Natural killer cell (primary cell): Measurements from ENCODE around the gene DCST1. TPM values are rescaled to one million over a fixed set of nuclear protein-coding genes. Genes with fewer than 3 reads are reported as not detected.
A peak's percentile ranks its signal among the peaks of the same experiment; 100 is the strongest.

ENCODE experiments used
- ATAC-seq, 3 donors: fragments of 150-1000 bp in 2 of 3; fragments of 200-7000 bp in 1 of 3; cut with Tn5 transposase; 1 replicate in 1 of 3; 2 replicates in 2 of 3; pipeline ENCODE4 v1.10.0; 2021; ENCODE audit warnings: mild to moderate bottlenecking in 2 of 3, moderate library complexity in 2 of 3
- DNase-seq, 2 donors: peaks; one replicate each; pipeline versions ENCODE4 v3.0.0 to v3.0.0-alpha.2; 2013 to 2021; ENCODE audit warnings: mixed read lengths in 1 of 2
- H3K27ac ChIP-seq: one replicate; pipeline ENCODE4 v1.5.1; 2013; ENCODE audit warnings: mild to moderate bottlenecking, low read length
- H3K27me3 ChIP-seq: one replicate; pipeline ENCODE4 v1.6.1; 2013; ENCODE audit warnings: low read length; ENCODE audit not compliant: control insufficient read depth, insufficient read depth
- H3K36me3 ChIP-seq: one replicate; pipeline ENCODE4 v1.6.1; 2013; ENCODE audit warnings: low read length; ENCODE audit not compliant: control insufficient read depth, insufficient read depth
- H3K4me1 ChIP-seq: one replicate; pipeline ENCODE4 v1.6.1; 2013; ENCODE audit warnings: low read length; ENCODE audit not compliant: control insufficient read depth, insufficient read depth
- H3K4me3 ChIP-seq: one replicate; pipeline ENCODE4 v1.5.1; 2013; ENCODE audit warnings: low read length
- H3K9me3 ChIP-seq: one replicate; pipeline ENCODE4 v1.6.1; 2013; ENCODE audit warnings: low read length; ENCODE audit not compliant: control insufficient read depth, insufficient read depth
- H3K27ac Mint-ChIP-seq, 2 donors: one replicate each; pipeline ENCODE4 v1.8.0; 2022; ENCODE audit warnings: mild to moderate bottlenecking in 2 of 2, mixed read lengths in 2 of 2, moderate library complexity in 1 of 2
- H3K27me3 Mint-ChIP-seq, 2 donors: one replicate each; pipeline ENCODE4 v1.8.0; 2022; ENCODE audit warnings: low read depth in 2 of 2, mixed read lengths in 2 of 2
- H3K36me3 Mint-ChIP-seq: one replicate; pipeline ENCODE4 v1.8.0; 2022; ENCODE audit warnings: mixed read lengths
- H3K4me1 Mint-ChIP-seq, 2 donors: one replicate each; pipeline ENCODE4 v1.8.0; 2022; ENCODE audit warnings: mixed read lengths in 2 of 2
- H3K4me3 Mint-ChIP-seq: one replicate; pipeline ENCODE4 v1.8.0; 2022; ENCODE audit warnings: mild to moderate bottlenecking, moderate library complexity, mixed read lengths
- H3K9me3 Mint-ChIP-seq, 2 donors: one replicate each; pipeline ENCODE4 v1.8.0; 2022; ENCODE audit warnings: mixed read lengths in 2 of 2
- WGBS: methylation state at CpG from one replicate; pipeline ENCODE4 v1.1.7; 2013; ENCODE audit warnings: missing lambda C conversion rate; ENCODE audit not compliant: insufficient coverage; 5-methylcytosine and 5-hydroxymethylcytosine counted together
- intact Hi-C: fragments of 100-400 bp; cut with micrococcal nuclease; formaldehyde crosslinking; loops from one replicate; pipeline ENCODE4 v1.14.2; 2022
- total RNA-seq, 4 donors: library from RNA; stranded (reverse); fragments of 120-200 nt in 1 of 4; gene quantifications; one replicate each; pipeline versions ENCODE4 v1.2.3 to v1.2.4, GENCODE V29; 2013 to 2022
- TF ChIP-seq, protein P1 (sequence below): fragments of 200-600 bp; IDR thresholded peaks from one replicate; pipeline ENCODE4 v1.8.0; 2022; ENCODE audit warnings: antibody characterized with exemption

DCST1 gene
- total RNA-seq, 3 donors from 2014 or later (not counting 1 experiment from before 2014, with no cell fraction given) = 0.35 to 0.60 TPM; not detected in 1

- ATAC-seq = peak; percentile 75 to 97 (median 90)
- H3K36me3 Mint-ChIP-seq = no peaks in the 10 kb centered on the region
- Histone ChIP-seq H3K9me3 (no peaks in the 10 kb centered on the region), H3K36me3 (no peaks in the 10 kb centered on the region), H3K27me3 (no peaks in the 10 kb centered on the region), H3K4me1 (peaks cover 10% of the 10 kb centered on the region), H3K27ac (no peak overlapping the region), H3K4me3 (no peak overlapping the region)
- 26% methylated on average over 29 of the region's 29 CpGs for WGBS
- DNase-seq = peak; percentile 76 to 89
- no peak overlapping the region for H3K4me3 Mint-ChIP-seq
- H3K4me1 Mint-ChIP-seq = peaks cover 0 to 2% of the 10 kb centered on the region in 2 donors
- H3K27ac Mint-ChIP-seq = no peak overlapping the region
- TF ChIP-seq, protein P1, sequence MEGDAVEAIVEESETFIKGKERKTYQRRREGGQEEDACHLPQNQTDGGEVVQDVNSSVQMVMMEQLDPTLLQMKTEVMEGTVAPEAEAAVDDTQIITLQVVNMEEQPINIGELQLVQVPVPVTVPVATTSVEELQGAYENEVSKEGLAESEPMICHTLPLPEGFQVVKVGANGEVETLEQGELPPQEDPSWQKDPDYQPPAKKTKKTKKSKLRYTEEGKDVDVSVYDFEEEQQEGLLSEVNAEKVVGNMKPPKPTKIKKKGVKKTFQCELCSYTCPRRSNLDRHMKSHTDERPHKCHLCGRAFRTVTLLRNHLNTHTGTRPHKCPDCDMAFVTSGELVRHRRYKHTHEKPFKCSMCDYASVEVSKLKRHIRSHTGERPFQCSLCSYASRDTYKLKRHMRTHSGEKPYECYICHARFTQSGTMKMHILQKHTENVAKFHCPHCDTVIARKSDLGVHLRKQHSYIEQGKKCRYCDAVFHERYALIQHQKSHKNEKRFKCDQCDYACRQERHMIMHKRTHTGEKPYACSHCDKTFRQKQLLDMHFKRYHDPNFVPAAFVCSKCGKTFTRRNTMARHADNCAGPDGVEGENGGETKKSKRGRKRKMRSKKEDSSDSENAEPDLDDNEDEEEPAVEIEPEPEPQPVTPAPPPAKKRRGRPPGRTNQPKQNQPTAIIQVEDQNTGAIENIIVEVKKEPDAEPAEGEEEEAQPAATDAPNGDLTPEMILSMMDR = peak; percentile 97
- H3K27me3 Mint-ChIP-seq = peaks cover 5 to 19% of the 10 kb centered on the region in 2 donors
- intact Hi-C loops = loop anchor here (1.0 to 5.0 kb wide), 2 partner anchors 36 to 77 kb away; partner anchors contain the start of gene EFNA1
- no peaks in the 10 kb centered on the region for H3K9me3 Mint-ChIP-seq
Observed at GRCh38 chr1:155091071-155092051, 57.7 kb downstream of the DCST1 start.

DNA sequence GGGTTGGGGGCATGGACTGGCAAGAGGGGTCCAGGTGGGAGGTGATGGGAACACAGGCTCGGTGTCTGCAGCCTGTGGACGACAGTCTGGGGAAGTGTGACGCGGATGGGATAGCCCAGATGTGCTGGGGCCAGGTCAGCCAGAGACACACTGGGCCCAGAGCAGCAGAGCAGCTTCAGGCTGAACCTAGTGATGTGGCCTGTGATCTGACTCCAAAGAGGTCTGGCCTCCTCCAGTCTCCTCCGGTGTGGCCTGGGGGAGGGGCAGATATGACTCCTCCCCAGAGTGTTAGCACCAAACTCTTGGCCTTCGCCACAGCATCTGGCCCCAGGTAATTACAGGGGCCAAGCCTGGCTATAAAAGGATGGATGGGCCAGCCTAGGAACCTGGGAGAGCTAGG lies 58.5 kb downstream of the DCST1 start:
- Histone ChIP-seq H3K36me3 (no peaks in the 10 kb centered on the region), H3K4me3 (no peak overlapping the region), H3K27ac (no peak overlapping the region), H3K9me3 (no peaks in the 10 kb centered on the region), H3K4me1 (peaks cover 7% of the 10 kb centered on the region), H3K27me3 (no peaks in the 10 kb centered on the region)
- TF ChIP-seq, protein P1 = no peak
- Mint-ChIP-seq H3K36me3 (no peaks in the 10 kb centered on the region), H3K4me3 (no peak overlapping the region), H3K9me3 (no peaks in the 10 kb centered on the region), H3K27ac (no peak overlapping the region), H3K4me1 (no peaks in the 10 kb centered on the region), H3K27me3 (peaks cover 5 to 20% of the 10 kb centered on the region in 2 donors)
- ATAC-seq = no peak
- DNase-seq = no peak
- 91% methylated on average over 6 of the region's 6 CpGs for WGBS
- intact Hi-C loops = loop anchor here (5.0 kb wide), 1 partner anchor 35 kb away; the partner anchor contains the start of gene EFNA1

DNA sequence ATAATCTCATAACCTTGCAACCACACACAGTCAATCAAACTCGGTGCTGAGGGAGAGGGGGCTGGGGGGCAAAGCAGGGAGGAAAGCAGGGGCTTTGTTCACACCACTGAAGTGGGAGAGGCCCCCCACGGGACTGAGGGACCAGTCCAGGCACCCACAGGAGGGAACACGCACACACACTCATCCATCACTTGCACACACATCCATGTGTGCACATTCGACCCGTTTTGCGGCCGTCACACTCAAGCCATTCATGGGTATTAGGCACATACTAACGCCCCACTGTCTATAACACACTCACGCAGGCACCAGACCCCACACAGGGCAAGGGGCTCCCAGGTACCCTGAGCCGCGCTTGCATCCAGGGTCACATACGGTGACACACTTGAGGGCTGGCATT lies 59.0 kb downstream of the DCST1 start:
- intact Hi-C loops = loop anchor here (5.0 kb wide), 1 partner anchor 35 kb away; the partner anchor contains the start of gene EFNA1
- Mint-ChIP-seq H3K4me3 (no peak overlapping the region), H3K36me3 (no peaks in the 10 kb centered on the region), H3K27me3 (peaks cover 5 to 20% of the 10 kb centered on the region in 2 donors), H3K9me3 (no peaks in the 10 kb centered on the region), H3K4me1 (no peaks in the 10 kb centered on the region), H3K27ac (no peak overlapping the region)
- Histone ChIP-seq H3K27ac (no peak overlapping the region), H3K36me3 (no peaks in the 10 kb centered on the region), H3K4me3 (no peak overlapping the region), H3K4me1 (peaks cover 7% of the 10 kb centered on the region), H3K9me3 (no peaks in the 10 kb centered on the region), H3K27me3 (no peaks in the 10 kb centered on the region)
- 85% methylated on average over 12 of the region's 12 CpGs for WGBS
- ATAC-seq = no peak
- no peak for DNase-seq
- TF ChIP-seq, protein P1 = no peak
